HepG2 (cell line): Measurements from ENCODE around the gene FMNL1. TPM values are rescaled to one million over a fixed set of nuclear protein-coding genes. Genes with fewer than 3 reads are reported as not detected.
A peak's percentile ranks its signal among the peaks of the same experiment; 100 is the strongest.

Experiments used
- AFF4 ChIP-seq: sonication (generic); formaldehyde crosslinking; IDR thresholded peaks from 2 replicates; pipeline ENCODE4 v1.4.0; 2020; ENCODE audit warnings: missing genetic modification reagents
- FOXJ3 ChIP-seq: sonication (generic); formaldehyde crosslinking; IDR thresholded peaks from 2 replicates; pipeline ENCODE4 v1.4.0; 2020; ENCODE audit warnings: missing genetic modification reagents, mild to moderate bottlenecking, borderline replicate concordance
- GLI4 ChIP-seq: sonication (generic); formaldehyde crosslinking; IDR thresholded peaks from 2 replicates; pipeline ENCODE4 v1.5.1; 2020; ENCODE audit warnings: missing genetic modification reagents, mild to moderate bottlenecking, moderate library complexity, borderline replicate concordance
- GLMP ChIP-seq: sonication (generic); formaldehyde crosslinking; IDR thresholded peaks from 2 replicates; pipeline ENCODE4 v1.9.0; 2021; ENCODE audit warnings: missing genetic modification reagents, mild to moderate bottlenecking, borderline replicate concordance
- IRF9 ChIP-seq: sonication (generic); formaldehyde crosslinking; IDR thresholded peaks from 2 replicates; pipeline ENCODE4 v1.8.0; 2022; ENCODE audit warnings: missing genetic modification reagents, mild to moderate bottlenecking, borderline replicate concordance
- KLF12 ChIP-seq: sonication (generic); formaldehyde crosslinking; IDR thresholded peaks from 2 replicates; pipeline ENCODE4 v1.4.0; 2020; ENCODE audit warnings: missing genetic modification reagents, borderline replicate concordance
- NCOA1 ChIP-seq: sonication (generic); formaldehyde crosslinking; IDR thresholded peaks from 2 replicates; pipeline ENCODE4 v1.9.0; 2021; ENCODE audit warnings: missing genetic modification reagents
- PCBP1 ChIP-seq: fragments of 200-400 bp; formaldehyde crosslinking; IDR thresholded peaks from 2 replicates; pipeline ENCODE4 v1.6.1; 2017; ENCODE audit warnings: mild to moderate bottlenecking, low read depth, low read length, borderline replicate concordance
- SKI ChIP-seq: fragments of 450-650 bp; IDR thresholded peaks from one replicate; pipeline ENCODE4 v1.6.1; 2018; ENCODE audit warnings: mild to moderate bottlenecking; ENCODE audit not compliant: partially characterized antibody
- TBX2 ChIP-seq: sonication (generic); formaldehyde crosslinking; IDR thresholded peaks from 2 replicates; pipeline ENCODE4 v1.5.0; 2020; ENCODE audit warnings: missing genetic modification reagents, mild to moderate bottlenecking, borderline replicate concordance
- TCF7 ChIP-seq: sonication (generic); IDR thresholded peaks from 2 replicates; pipeline ENCODE4 v1.6.1; 2016; ENCODE audit warnings: antibody characterized with exemption, low read depth
- TFAP4 ChIP-seq: sonication (generic); IDR thresholded peaks from 2 replicates; pipeline ENCODE4 v1.6.1; 2016; ENCODE audit warnings: low read depth, borderline replicate concordance
- YY1 ChIP-seq: IDR thresholded peaks from 2 replicates; pipeline ENCODE4 v1.6.1; 2011; ENCODE audit warnings: low read length, low read depth, moderate library complexity, mild to moderate bottlenecking; ENCODE audit not compliant: insufficient read depth, insufficient replicate concordance
- ZEB1 ChIP-seq: IDR thresholded peaks from 2 replicates; pipeline ENCODE4 v1.6.1; 2012; ENCODE audit warnings: mild to moderate bottlenecking, low read depth, inconsistent platforms; ENCODE audit not compliant: insufficient replicate concordance
- ZGPAT ChIP-seq: IDR thresholded peaks from 2 replicates; pipeline ENCODE4 v1.6.1; 2016; ENCODE audit warnings: mild to moderate bottlenecking
- ZNF180 ChIP-seq: sonication (generic); formaldehyde crosslinking; IDR thresholded peaks from 2 replicates; pipeline ENCODE4 v1.4.0; 2020; ENCODE audit warnings: low read depth, missing genetic modification reagents, borderline replicate concordance
- ZNF282 ChIP-seq: fragments of 450-650 bp; IDR thresholded peaks from 2 replicates; pipeline ENCODE4 v1.6.1; 2018; ENCODE audit not compliant: partially characterized antibody
- ZNF335 ChIP-seq: sonication (generic); formaldehyde crosslinking; IDR thresholded peaks from 2 replicates; pipeline ENCODE4 v1.4.0; 2020; ENCODE audit warnings: missing genetic modification reagents
- ZNF556 ChIP-seq: sonication (generic); formaldehyde crosslinking; IDR thresholded peaks from 2 replicates; pipeline ENCODE4 v1.4.0; 2020; ENCODE audit warnings: mild to moderate bottlenecking, missing genetic modification reagents, borderline replicate concordance
- ZNF644 ChIP-seq: IDR thresholded peaks from 2 replicates; pipeline ENCODE4 v1.6.1; 2016; ENCODE audit warnings: low read depth
- ZNF670 ChIP-seq: sonication (generic); formaldehyde crosslinking; IDR thresholded peaks from 2 replicates; pipeline ENCODE4 v1.8.0; 2022; ENCODE audit warnings: mild to moderate bottlenecking, missing genetic modification reagents, borderline replicate concordance
- polyA plus RNA-seq, 8 experiments: library from polyadenylated mRNA; depleted of rRNA in 3 of 8; stranded (reverse) in 7 of 8; unstranded in 1 of 8; fragments of >200 nt; fragmentation: Illumina TruSeq in 4 of 8; extraction: Trizol in 4 of 8; gene quantifications; 2 replicates each; pipeline versions ENCODE4 v1.2.1 to v1.2.3, GENCODE V29; 2011 to 2016; ENCODE audit warnings: low read depth in 4 of 8, missing spikeins in 1 of 8, mixed read lengths in 1 of 8; ENCODE audit not compliant: insufficient read depth in 1 of 8
- total RNA-seq, 5 experiments: library from RNA; depleted of rRNA; stranded (reverse); fragments of >200 nt; fragmentation: Illumina TruSeq; extraction: Trizol; gene quantifications; 2 replicates each; pipeline ENCODE4 v1.2.3, GENCODE V29; 2016; ENCODE audit warnings: low read depth in 1 of 5

Gene FMNL1
- total and polyA plus RNA-seq, 2 of the 13 experiments (the other 11 are each of a cell fraction or from before 2014, with no cell fraction given), result 0.53 to 0.70 TPM

GRCh38 chr17:45247429-45248131, 25.9 kb downstream of the FMNL1 start (continued):
- TF ChIP-seq ZNF335 (CRISPR knock-in tag) (no peak), SKI (no peak), PCBP1 (0 out of 2 replicates have a peak, but pooled peaks have one; percentile 65), ZEB1 (peak; percentile 57), TFAP4 (peak; percentile 32; the same call in 1 of the 2 replicates), ZGPAT (peak; percentile 74; the same call in 1 of the 2 replicates), ZNF180 (CRISPR knock-in tag) (no peak), ZNF282 (no peak), IRF9 (no peak), ZNF556 (no peak), NCOA1 (CRISPR knock-in tag) (no peak), KLF12 (CRISPR knock-in tag) (0 out of 2 replicates have a peak, but pooled peaks have one; percentile 22), YY1 (no peak), AFF4 (CRISPR knock-in tag) (no peak), TCF7 (no peak), GLMP (CRISPR knock-in tag) (no peak), ZNF644 (no peak), GLI4 (CRISPR knock-in tag) (0 out of 2 replicates have a peak, but pooled peaks have one; percentile 54), ZNF670 (no peak), TBX2 (CRISPR knock-in tag) (peak; percentile 78; the same call in 1 of the 2 replicates), FOXJ3 (CRISPR knock-in tag) (no peak)
